IMR-90 (cell line): Measurements from ENCODE around the gene CYP20A1. TPM values are rescaled to one million over a fixed set of nuclear protein-coding genes. Genes with fewer than 3 reads are reported as not detected.

Experiments
- ATAC-seq: fragments of 200-7000 bp; cut with Tn5 transposase; 2 replicates; pipeline ENCODE4 v1.9.1; 2020; ENCODE audit warnings: low read depth, mild to moderate bottlenecking, moderate library complexity
- BruUV-seq: library from RNA; stranded (reverse); fragments of 400-500 nt; replicated peaks from 2 replicates; lab custom pipeline; 2021; lab: Mats Ljungman, UMichigan
- CTCF ChIA-PET: fragments of 300-600 bp; formaldehyde crosslinking; extraction: SDS; loops from one replicate; lab custom pipeline; 2021; ENCODE audit warnings: antibody characterized with exemption; lab: Yijun Ruan, JAX
- POLR2A ChIA-PET: fragments of 300-600 bp; sonication (Branson Sonifier 250); formaldehyde crosslinking; loops from one replicate; lab custom pipeline; 2022; ENCODE audit warnings: antibody characterized with exemption; ENCODE audit not compliant: unreplicated experiment; lab: Charles Lee
- DNase-seq: peaks from one replicate; pipeline ENCODE4 v3.0.0; 2013
- H2AFZ ChIP-seq: replicated peaks from 2 replicates; pipeline ENCODE3; 2013; ENCODE audit warnings: low read length, mild to moderate bottlenecking; ENCODE audit not compliant: poor library complexity
- H2AK5ac ChIP-seq: 2 replicates; pipeline ENCODE4 v1.6.1; 2013; ENCODE audit warnings: low read depth, low read length, inconsistent platforms
- H2AK9ac ChIP-seq: replicated peaks from 2 replicates; pipeline ENCODE3; 2013; ENCODE audit warnings: mild to moderate bottlenecking, low read depth, low read length, moderate library complexity; ENCODE audit not compliant: poor library complexity
- H2BK120ac ChIP-seq: 2 replicates; pipeline ENCODE4 v1.6.1; 2013; ENCODE audit warnings: low read depth, low read length, inconsistent platforms
- H2BK15ac ChIP-seq: 3 replicates; pipeline ENCODE4 v1.6.1; 2013; ENCODE audit warnings: low read depth, low read length, inconsistent platforms
- H2BK20ac ChIP-seq: 2 replicates; pipeline ENCODE4 v1.6.1; 2013; ENCODE audit warnings: low read depth, mild to moderate bottlenecking, inconsistent platforms, low read length, moderate library complexity
- H2BK5ac ChIP-seq: 2 replicates; pipeline ENCODE4 v1.6.1; 2013; ENCODE audit warnings: mild to moderate bottlenecking, low read depth, low read length, inconsistent platforms; ENCODE audit not compliant: poor library complexity, severe bottlenecking
- H3K14ac ChIP-seq: replicated peaks from 2 replicates; pipeline ENCODE4 v1.6.1; 2013; ENCODE audit warnings: low read depth, low read length, inconsistent platforms
- H3K18ac ChIP-seq: 2 replicates; pipeline ENCODE4 v1.6.1; 2013; ENCODE audit warnings: low read depth, low read length, control low read depth
- H3K23ac ChIP-seq: 2 replicates; pipeline ENCODE4 v1.6.1; 2013; ENCODE audit warnings: low read depth, low read length, inconsistent platforms
- H3K27ac ChIP-seq: 2 replicates; pipeline ENCODE4 v1.5.1; 2013; ENCODE audit warnings: mild to moderate bottlenecking, control low read depth, low read length; ENCODE audit not compliant: insufficient read depth
- H3K27me3 ChIP-seq: 2 replicates; pipeline ENCODE4 v1.6.1; 2013; ENCODE audit warnings: low read length; ENCODE audit not compliant: control insufficient read depth, insufficient read depth
- H3K36me3 ChIP-seq: 2 replicates; pipeline ENCODE4 v1.6.1; 2013; ENCODE audit warnings: low read length, mixed read lengths; ENCODE audit not compliant: control insufficient read depth, insufficient read depth
- H3K4ac ChIP-seq: 2 replicates; pipeline ENCODE4 v1.6.1; 2013; ENCODE audit warnings: low read depth, low read length, inconsistent platforms
- H3K4me1 ChIP-seq: 2 replicates; pipeline ENCODE4 v1.6.1; 2013; ENCODE audit warnings: low read length, mixed read lengths; ENCODE audit not compliant: control insufficient read depth, insufficient read depth
- H3K4me2 ChIP-seq: 2 replicates; pipeline ENCODE4 v1.6.1; 2013; ENCODE audit warnings: low read depth, mild to moderate bottlenecking, control low read depth, low read length, moderate library complexity
- H3K4me3 ChIP-seq: 2 replicates; pipeline ENCODE4 v1.5.1; 2013; ENCODE audit warnings: low read depth, mild to moderate bottlenecking, control low read depth, low read length, moderate library complexity; ENCODE audit not compliant: insufficient read depth
- H3K56ac ChIP-seq: 2 replicates; pipeline ENCODE4 v1.6.1; 2013; ENCODE audit warnings: low read length, inconsistent platforms; ENCODE audit not compliant: insufficient read depth; ENCODE audit errors: extremely low read depth
- H3K79me1 ChIP-seq, 2 experiments: 2 replicates each; pipeline ENCODE4 v1.6.1; 2013; ENCODE audit warnings: low read length in 2 of 2, inconsistent platforms in 1 of 2, low read depth in 1 of 2
- H3K9ac ChIP-seq: 2 replicates; pipeline ENCODE4 v1.6.1; 2013; ENCODE audit warnings: low read depth, low read length, control low read depth
- H3K9me1 ChIP-seq: 2 replicates; pipeline ENCODE4 v1.6.1; 2013; ENCODE audit warnings: low read length, inconsistent platforms; ENCODE audit not compliant: insufficient read depth
- H3K9me3 ChIP-seq: 2 replicates; pipeline ENCODE4 v1.6.1; 2013; ENCODE audit warnings: low read length; ENCODE audit not compliant: control insufficient read depth, insufficient read depth
- H4K20me1 ChIP-seq: 2 replicates; pipeline ENCODE4 v1.6.1; 2013; ENCODE audit warnings: low read length, inconsistent platforms; ENCODE audit not compliant: insufficient read depth
- H4K5ac ChIP-seq: 2 replicates; pipeline ENCODE4 v1.6.1; 2013; ENCODE audit warnings: mild to moderate bottlenecking, low read depth, low read length, control low read depth
- H4K8ac ChIP-seq, 2 experiments: 2 replicates each; pipeline ENCODE4 v1.6.1; 2013; ENCODE audit warnings: low read depth in 2 of 2, low read length in 2 of 2, control low read depth in 1 of 2, inconsistent platforms in 1 of 2
- H4K91ac ChIP-seq: 2 replicates; pipeline ENCODE4 v1.6.1; 2013; ENCODE audit warnings: low read depth, low read length, inconsistent platforms; ENCODE audit not compliant: insufficient read depth
- MAFK ChIP-seq: IDR thresholded peaks from 2 replicates; pipeline ENCODE4 v1.6.1; 2012; ENCODE audit warnings: low read depth, low read length, improper control_type of control experiment
- POLR2A ChIP-seq: IDR thresholded peaks from 2 replicates; pipeline ENCODE4 v1.6.1; 2012; ENCODE audit warnings: mild to moderate bottlenecking, low read depth, low read length
- WGBS, 2 experiments: methylation state at CpG; one replicate each; pipeline versions ENCODE4 v1.1.5 to v1.1.7; 2013; ENCODE audit warnings: missing lambda C conversion rate in 2 of 2; ENCODE audit not compliant: insufficient read length in 1 of 2; ENCODE audit errors: extremely low coverage in 2 of 2; 5-methylcytosine and 5-hydroxymethylcytosine counted together
- dilution Hi-C: fragments of 300-500 bp; cut with HindIII; formaldehyde crosslinking; loops from one replicate; pipeline ENCODE4 v1.14.3; 2018; ENCODE audit warnings: low sequenced_read_pairs; ENCODE audit not compliant: unreplicated experiment
- in situ Hi-C: fragments of 300-500 bp; cut with MboI; formaldehyde crosslinking; loops from 3 replicates; pipeline ENCODE4 v1.14.3; 2019; ENCODE audit warnings: low sequenced_read_pairs, inconsistent platforms, mixed read lengths
- intact Hi-C: fragments of 100-400 bp; cut with micrococcal nuclease; formaldehyde crosslinking; loops from 2 replicates; pipeline ENCODE4 v1.10.0; 2022
- polyA plus RNA-seq, 3 experiments: library from polyadenylated mRNA; depleted of rRNA; stranded (reverse); fragments of >200 nt; gene quantifications; 2 replicates each; pipeline ENCODE4 v1.2.3, GENCODE V29; 2012; ENCODE audit warnings: low replicate concordance in 1 of 3
- total RNA-seq: library from RNA; depleted of rRNA; stranded (reverse); fragments of >200 nt; gene quantifications from 2 replicates; pipeline ENCODE4 v1.2.3, GENCODE V29; 2012

The CYP20A1 gene
- total and polyA plus RNA-seq, 2 of the 4 experiments (the other 2 are of a cell fraction): 7.0 to 16.8 TPM

GRCh38 chr2:203310688-203311436, 72.0 kb downstream of the CYP20A1 start:
- DNase-seq (no peak), ATAC-seq (no peak)
- Histone ChIP-seq H3K4me3 (no peak overlapping the region), H2AK5ac (no peak overlapping the region), H4K20me1 (no peaks in the 10 kb centered on the region), H3K9me1 (no peaks in the 10 kb centered on the region), H3K56ac (no peak overlapping the region), H2BK15ac (no peak overlapping the region), H3K9ac (no peak overlapping the region), H2AK9ac (no peak overlapping the region), H3K36me3 (peaks cover 3% of the 10 kb centered on the region), H4K8ac (no peak overlapping the region), H3K79me1 (no peaks in the 10 kb centered on the region), H2AFZ (no peak overlapping the region), H2BK5ac (no peak overlapping the region), H2BK120ac (no peak overlapping the region), H3K23ac (no peak overlapping the region), H3K27me3 (no peaks in the 10 kb centered on the region), H3K4me1 (no peaks in the 10 kb centered on the region), H3K14ac (no peak overlapping the region), H4K5ac (no peak overlapping the region), H3K4ac (no peak overlapping the region), H3K4me2 (no peak overlapping the region), H3K27ac (no peak overlapping the region), H3K18ac (no peak overlapping the region), H3K9me3 (no peaks in the 10 kb centered on the region), H2BK20ac (no peak overlapping the region), H4K91ac (no peak overlapping the region)
- WGBS, 2 experiments: no CpG with 5 or more reads among the region's 3 CpGs
- dilution Hi-C loops (no loop called here), in situ Hi-C loops (no loop called here), intact Hi-C loops (no loop called here)
- TF ChIP-seq MAFK (peak; percentile 48; the same call in 1 of the 2 replicates), POLR2A (no peak)
- BruUV-seq: no TSS peak
- ChIA-PET CTCF (no interaction called here), POLR2A (no interaction called here)
